Measurements from ENCODE around the gene CD48. TPM values are rescaled to one million over a fixed set of nuclear protein-coding genes. Genes with fewer than 3 reads are reported as not detected.

CD48 gene
- total and polyA plus RNA-seq, 8 donors: 0.37 to 5.1 (median 1.1) TPM

DNA sequence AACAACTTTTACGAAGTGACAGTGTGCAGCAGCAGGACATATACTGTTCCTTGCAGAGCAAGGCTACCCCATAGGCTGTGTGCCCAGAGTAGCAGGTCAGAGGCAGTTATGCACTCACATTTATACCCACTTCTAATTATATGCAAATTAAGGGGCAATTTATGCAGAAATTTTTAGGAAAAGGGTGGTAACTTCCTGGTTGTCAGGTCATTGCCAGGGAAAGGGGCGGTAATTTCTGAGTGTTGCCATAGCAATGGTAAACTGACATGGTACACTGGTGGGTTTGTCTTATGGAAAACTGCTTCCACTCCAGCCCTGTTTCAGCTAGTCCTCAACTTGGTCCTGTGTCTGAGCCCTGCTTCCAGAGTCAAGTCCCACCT is 52.8 kb downstream of the CD48 start:
- Histone ChIP-seq H3K27me3 (no peaks in the 10 kb centered on the region), H3K4me1 (no peaks in the 10 kb centered on the region), H3K4me3 (no peak overlapping the region), H3K27ac (no peak overlapping the region), H3K36me3 (no peaks in the 10 kb centered on the region), H3K9me3 (no peaks in the 10 kb centered on the region)
- ATAC-seq (no peak), FAIRE-seq (no peak), DNase-seq (no peak)
- intact Hi-C loops (cut with DNase I): no loop called here
- WGBS, 2 donors: 87 to 96% methylated on average over 2 of the region's 2 CpGs
- TF ChIP-seq, protein P1, sequence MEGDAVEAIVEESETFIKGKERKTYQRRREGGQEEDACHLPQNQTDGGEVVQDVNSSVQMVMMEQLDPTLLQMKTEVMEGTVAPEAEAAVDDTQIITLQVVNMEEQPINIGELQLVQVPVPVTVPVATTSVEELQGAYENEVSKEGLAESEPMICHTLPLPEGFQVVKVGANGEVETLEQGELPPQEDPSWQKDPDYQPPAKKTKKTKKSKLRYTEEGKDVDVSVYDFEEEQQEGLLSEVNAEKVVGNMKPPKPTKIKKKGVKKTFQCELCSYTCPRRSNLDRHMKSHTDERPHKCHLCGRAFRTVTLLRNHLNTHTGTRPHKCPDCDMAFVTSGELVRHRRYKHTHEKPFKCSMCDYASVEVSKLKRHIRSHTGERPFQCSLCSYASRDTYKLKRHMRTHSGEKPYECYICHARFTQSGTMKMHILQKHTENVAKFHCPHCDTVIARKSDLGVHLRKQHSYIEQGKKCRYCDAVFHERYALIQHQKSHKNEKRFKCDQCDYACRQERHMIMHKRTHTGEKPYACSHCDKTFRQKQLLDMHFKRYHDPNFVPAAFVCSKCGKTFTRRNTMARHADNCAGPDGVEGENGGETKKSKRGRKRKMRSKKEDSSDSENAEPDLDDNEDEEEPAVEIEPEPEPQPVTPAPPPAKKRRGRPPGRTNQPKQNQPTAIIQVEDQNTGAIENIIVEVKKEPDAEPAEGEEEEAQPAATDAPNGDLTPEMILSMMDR (IDR thresholded peaks at IDR 0.05): no peak

DNA sequence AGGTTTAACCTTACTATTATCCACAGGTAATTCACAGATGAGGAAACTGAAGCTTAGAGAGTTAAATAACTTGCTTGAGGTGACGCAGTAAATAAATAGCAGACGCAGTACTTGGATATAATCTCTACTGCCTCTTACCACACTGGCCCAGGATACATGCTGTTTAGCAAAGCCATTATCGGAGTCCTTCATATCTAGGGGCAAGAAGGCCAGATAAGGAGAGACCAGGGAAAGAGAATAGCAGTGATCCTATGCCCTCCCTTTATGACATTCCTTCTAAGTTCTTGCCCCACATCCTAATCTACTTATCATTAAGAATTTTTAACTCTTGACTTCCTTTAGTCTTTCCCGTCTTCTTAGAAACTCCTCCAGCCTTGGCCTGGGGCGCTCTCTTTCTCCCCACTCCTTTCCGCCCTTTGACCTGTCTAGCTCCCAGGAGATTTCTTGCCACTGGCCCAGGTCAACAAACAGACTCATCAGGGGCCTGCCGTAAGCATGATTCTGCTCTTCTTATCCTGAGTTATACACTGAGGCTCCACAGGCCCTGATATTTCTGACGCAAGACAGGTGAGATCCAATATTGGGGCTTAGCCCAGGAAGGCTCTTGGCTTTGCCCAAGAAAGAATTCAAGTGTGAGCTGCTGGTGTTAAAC is 53.3 kb downstream of the CD48 start:
- DNase-seq (no peak), ATAC-seq (no peak), FAIRE-seq (no peak)
- Histone ChIP-seq H3K4me1 (no peaks in the 10 kb centered on the region), H3K36me3 (no peaks in the 10 kb centered on the region), H3K27me3 (no peaks in the 10 kb centered on the region), H3K4me3 (no peak overlapping the region), H3K27ac (no peak overlapping the region), H3K9me3 (no peaks in the 10 kb centered on the region)
- intact Hi-C loops (cut with DNase I): no loop called here
- WGBS, 2 donors: 72 to 73% methylated on average over 8 of the region's 8 CpGs
- TF ChIP-seq, protein P1 (IDR thresholded peaks at IDR 0.05): no peak

DNA sequence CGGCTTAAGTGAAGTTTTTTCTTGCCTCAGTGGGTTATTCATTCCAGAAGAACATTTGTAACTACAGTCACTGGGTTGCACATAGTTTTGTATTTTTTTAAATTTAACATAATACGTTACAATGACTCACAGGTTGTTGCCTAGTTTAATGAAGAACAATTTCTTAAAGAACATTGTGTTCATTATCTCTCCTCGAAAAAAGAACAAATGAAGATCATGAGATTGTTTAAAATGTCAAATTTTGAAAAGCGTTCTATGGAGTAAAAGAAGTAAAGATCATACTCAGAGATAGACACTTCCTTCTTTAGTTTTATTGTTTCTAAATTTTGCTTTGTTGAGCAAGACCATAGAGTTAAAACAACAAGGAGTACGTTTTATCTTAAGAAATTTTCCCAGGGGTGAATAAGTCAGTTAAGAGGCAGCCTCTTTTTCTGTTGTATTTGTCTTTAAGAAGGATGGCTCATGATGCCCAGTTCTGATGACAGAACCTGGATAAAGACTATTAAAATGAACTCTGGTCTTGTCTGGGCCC is 54.3 kb downstream of the CD48 start:
- Histone ChIP-seq H3K4me1 (no peaks in the 10 kb centered on the region), H3K36me3 (no peaks in the 10 kb centered on the region), H3K9me3 (no peaks in the 10 kb centered on the region), H3K27me3 (no peaks in the 10 kb centered on the region), H3K27ac (no peak overlapping the region), H3K4me3 (no peak overlapping the region)
- WGBS, 2 donors: 67 to 75% methylated on average over 5 of the region's 5 CpGs
- ATAC-seq (no peak), DNase-seq (no peak), FAIRE-seq (no peak)
- intact Hi-C loops (cut with DNase I): no loop called here
- TF ChIP-seq, protein P1 (IDR thresholded peaks at IDR 0.05): no peak

DNA sequence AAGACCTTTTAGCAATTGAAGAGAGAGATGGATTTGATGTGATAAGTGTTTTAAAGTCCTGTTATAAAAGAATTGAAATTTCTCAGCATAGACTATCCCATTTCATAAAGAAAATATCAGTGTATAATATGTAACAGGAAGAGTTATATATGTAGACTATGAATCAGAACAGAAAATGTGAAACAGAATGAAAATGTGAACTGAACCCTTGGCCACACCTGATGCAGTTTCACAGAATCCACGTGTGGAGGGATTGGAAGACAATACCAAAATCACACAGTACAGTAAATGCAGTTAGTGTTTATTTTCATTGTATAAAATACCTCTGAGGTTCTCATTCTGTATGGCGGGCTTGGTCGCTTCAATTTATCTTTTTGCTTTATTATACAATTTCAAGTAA is 54.9 kb downstream of the CD48 start:
- Histone ChIP-seq H3K27me3 (no peaks in the 10 kb centered on the region), H3K27ac (no peak overlapping the region), H3K4me3 (no peak overlapping the region), H3K36me3 (no peaks in the 10 kb centered on the region), H3K9me3 (no peaks in the 10 kb centered on the region), H3K4me1 (no peaks in the 10 kb centered on the region)
- 64 to 78% methylated on average over 3 of the region's 3 CpGs for WGBS, 2 donors
- DNase-seq: no peak
- FAIRE-seq: no peak
- intact Hi-C loops (cut with DNase I): no loop called here
- TF ChIP-seq, protein P1 (IDR thresholded peaks at IDR 0.05): no peak
- ATAC-seq: no peak

DNA sequence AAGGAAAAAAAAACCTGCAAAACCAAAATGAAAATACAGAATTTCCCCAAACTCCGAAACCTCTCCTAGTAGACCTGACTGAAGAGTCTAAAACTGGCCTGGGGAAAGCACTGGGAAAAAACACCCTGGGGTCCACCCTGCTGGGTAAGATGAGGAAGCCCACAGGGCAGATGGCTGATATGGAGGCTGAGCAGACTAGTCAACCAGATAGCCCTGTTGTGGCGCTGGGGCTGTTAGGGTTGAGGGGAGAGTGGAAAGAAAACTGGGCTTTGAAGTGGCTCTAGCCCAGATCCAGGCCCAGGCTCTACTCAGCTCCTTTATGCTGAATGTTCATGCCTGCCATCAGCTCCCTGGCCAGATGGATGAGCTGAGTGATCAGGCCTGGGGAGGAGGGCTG is 58.0 kb downstream of the CD48 start:
- no peak overlapping the region for H3K27ac ChIP-seq
- TF ChIP-seq, protein P1 (IDR thresholded peaks at IDR 0.05): no peak
- ATAC-seq (no peak), DNase-seq (no peak), FAIRE-seq (no peak)
- WGBS, 2 donors: 92 to 98% methylated on average over 2 of the region's 2 CpGs
- H3K9me3 ChIP-seq: no peaks in the 10 kb centered on the region
- no peaks in the 10 kb centered on the region for H3K27me3 ChIP-seq
- H3K4me3 ChIP-seq: no peak overlapping the region
- no peaks in the 10 kb centered on the region for H3K36me3 ChIP-seq
- intact Hi-C loops (cut with DNase I): no loop called here
- H3K4me1 ChIP-seq: no peaks in the 10 kb centered on the region
